Activated naive CD8-positive, alpha-beta T cell treated with anti-CD3 and anti-CD28 coated beads, Interleukin-2, amount 50 U/mL, for 16 hours (primary cell): ENCODE measurements around the gene PNN.
"Not testable (repeated sequence)": the region's sequence is repeated elsewhere in the genome, so short reads cannot be mapped to it uniquely, and the experiment has no call there.

ENCODE experiments used
- DNase-seq: peaks from one replicate; pipeline ENCODE4 v3.0.0-alpha.2; 2020; ENCODE audit warnings: low read depth, low spot score

Gene PNN

GRCh38 chr14:39229601-39230110, 54.6 kb downstream of the PNN start:
- DNase-seq, result no peak

GRCh38 chr14:39230416-39231035, 55.5 kb downstream of the PNN start:
- no peak for DNase-seq

GRCh38 chr14:39231751-39232553, 56.9 kb downstream of the PNN start:
- DNase-seq, result not testable (repeated sequence)
